H1 (cell line): Measurements from ENCODE around the gene MAP7. TPM values are rescaled to one million over a fixed set of nuclear protein-coding genes. Genes with fewer than 3 reads are reported as not detected.

Experiments used
- CTCF ChIA-PET: fragments of 300-600 bp; sonication (Branson Sonifier 250); formaldehyde crosslinking; loops from one replicate; lab custom pipeline; 2021; ENCODE audit not compliant: partially characterized antibody; lab: Charles Lee
- POLR2A ChIA-PET: fragments of 300-600 bp; sonication (Branson Sonifier 250); formaldehyde crosslinking; loops from one replicate; lab custom pipeline; 2021; ENCODE audit warnings: inconsistent platforms; ENCODE audit not compliant: partially characterized antibody; lab: Charles Lee
- DNase-seq, 2 experiments: peaks; one replicate each; pipeline versions ENCODE4 v3.0.0 to v3.0.0-alpha.2; 2010 to 2022; ENCODE audit warnings: low spot score in 2 of 2, low read depth in 1 of 2, mixed read lengths in 1 of 2
- FAIRE-seq: peaks from 2 replicates; lab custom pipeline; 2011; peaks lifted over from hg19 to GRCh38; lab: Jason Lieb, UNC
- H2AFZ ChIP-seq: 2 replicates; pipeline ENCODE4 v1.8.1; 2012; ENCODE audit warnings: low read length, inconsistent platforms
- H2AK5ac ChIP-seq: 2 replicates; pipeline ENCODE4 v1.6.1; 2013; ENCODE audit warnings: low read depth, low read length
- H2BK120ac ChIP-seq: replicated peaks from 2 replicates; pipeline ENCODE3; 2013; ENCODE audit warnings: low read depth, low read length, inconsistent platforms
- H2BK12ac ChIP-seq: 2 replicates; pipeline ENCODE4 v1.6.1; 2013; ENCODE audit warnings: low read depth, low read length
- H2BK15ac ChIP-seq: 2 replicates; pipeline ENCODE4 v1.6.1; 2013; ENCODE audit warnings: low read length
- H2BK20ac ChIP-seq: 2 replicates; pipeline ENCODE4 v1.6.1; 2013; ENCODE audit warnings: low read length
- H2BK5ac ChIP-seq: 2 replicates; pipeline ENCODE4 v1.6.1; 2013; ENCODE audit warnings: low read depth, low read length
- H3K14ac ChIP-seq: 2 replicates; pipeline ENCODE4 v1.6.1; 2013; ENCODE audit warnings: inconsistent platforms; ENCODE audit not compliant: insufficient read length
- H3K18ac ChIP-seq: 2 replicates; pipeline ENCODE4 v1.6.1; 2013; ENCODE audit warnings: low read length; ENCODE audit errors: extremely low read depth
- H3K23ac ChIP-seq: 2 replicates; pipeline ENCODE4 v1.6.1; 2013; ENCODE audit warnings: inconsistent platforms; ENCODE audit not compliant: insufficient read length
- H3K23me2 ChIP-seq: 2 replicates; pipeline ENCODE4 v1.6.1; 2013; ENCODE audit warnings: low read depth, low read length
- H3K27ac ChIP-seq: 2 replicates; pipeline ENCODE4 v1.6.1; 2011; ENCODE audit warnings: low read depth, low read length, inconsistent platforms
- H3K27me3 ChIP-seq, 4 experiments: replicated peaks in 1 of 4; 1 replicate in 1 of 4; 2 replicates in 3 of 4; pipeline versions ENCODE4 v1.6.1 to v1.8.1; 2011 to 2013; ENCODE audit warnings: low read length in 3 of 4, mild to moderate bottlenecking in 3 of 4, inconsistent platforms in 2 of 4, mixed read lengths in 2 of 4, moderate library complexity in 1 of 4; ENCODE audit not compliant: control insufficient read depth in 3 of 4, insufficient read depth in 3 of 4; ENCODE audit errors: extremely low read depth in 1 of 4
- H3K36me3 ChIP-seq, 4 experiments: 2 replicates each; pipeline versions ENCODE4 v1.6.1 to v1.8.1; 2011 to 2013; ENCODE audit warnings: mild to moderate bottlenecking in 4 of 4, low read length in 3 of 4, moderate library complexity in 2 of 4, control low read depth in 1 of 4, inconsistent platforms in 1 of 4; ENCODE audit not compliant: insufficient read depth in 4 of 4, control insufficient read depth in 2 of 4
- H3K4ac ChIP-seq: replicated peaks from 2 replicates; pipeline ENCODE3; 2013; ENCODE audit warnings: low read length, low read depth, mixed read lengths, inconsistent platforms; ENCODE audit not compliant: insufficient read length
- H3K4me1 ChIP-seq, 4 experiments: replicated peaks in 1 of 4; 1 replicate in 1 of 4; 2 replicates in 3 of 4; pipeline versions ENCODE4 v1.6.1 to v1.8.1; 2011 to 2013; ENCODE audit warnings: low read length in 3 of 4, inconsistent platforms in 2 of 4, mixed read lengths in 1 of 4; ENCODE audit not compliant: insufficient read depth in 4 of 4, control insufficient read depth in 3 of 4
- H3K4me2 ChIP-seq, 2 experiments: 2 replicates each; pipeline versions ENCODE4 v1.6.1 to v1.8.1; 2011 to 2013; ENCODE audit warnings: low read depth in 2 of 2, low read length in 2 of 2, control low read depth in 1 of 2, inconsistent platforms in 1 of 2, mild to moderate bottlenecking in 1 of 2; ENCODE audit not compliant: insufficient read depth in 1 of 2
- H3K4me3 ChIP-seq, 4 experiments: fragments of 200-600, 300-600 bp in 1 of 4; sonication (generic), shearing (Covaris generic), sonication (Bioruptor Twin) in 1 of 4; 2 replicates each; pipeline versions ENCODE4 v1.5.1 to v1.8.1; 2011 to 2016; ENCODE audit warnings: low read length in 4 of 4, low read depth in 3 of 4, control low read depth in 2 of 4, inconsistent platforms in 2 of 4, mild to moderate bottlenecking in 2 of 4, mixed read lengths in 1 of 4, moderate library complexity in 1 of 4; ENCODE audit not compliant: insufficient read depth in 2 of 4; ENCODE audit errors: extremely low read depth in 1 of 4
- H3K56ac ChIP-seq: replicated peaks from 2 replicates; pipeline ENCODE3; 2013; ENCODE audit warnings: low read depth, mild to moderate bottlenecking, mixed read lengths, low read length, inconsistent platforms; ENCODE audit not compliant: insufficient read length
- H3K79me1 ChIP-seq: 2 replicates; pipeline ENCODE4 v1.6.1; 2013; ENCODE audit warnings: low read depth, low read length, control low read depth
- H3K79me2 ChIP-seq, 2 experiments: 2 replicates each; pipeline versions ENCODE4 v1.6.1 to v1.8.1; 2012 to 2013; ENCODE audit warnings: low read length in 2 of 2, mild to moderate bottlenecking in 2 of 2, inconsistent platforms in 1 of 2; ENCODE audit not compliant: insufficient read depth in 2 of 2, control insufficient read depth in 1 of 2
- H3K9ac ChIP-seq, 4 experiments: replicated peaks in 1 of 4; 1 replicate in 1 of 4; 2 replicates in 3 of 4; pipeline versions ENCODE4 v1.6.1 to v1.8.1; 2011 to 2013; ENCODE audit warnings: low read depth in 3 of 4, low read length in 3 of 4, control low read depth in 2 of 4, mild to moderate bottlenecking in 2 of 4, moderate library complexity in 2 of 4, inconsistent platforms in 1 of 4; ENCODE audit errors: extremely low read depth in 1 of 4
- H3K9me3 ChIP-seq, 2 experiments: 2 replicates each; pipeline versions ENCODE4 v1.6.1 to v1.8.1; 2012 to 2013; ENCODE audit warnings: mild to moderate bottlenecking in 2 of 2, moderate library complexity in 2 of 2, control low read depth in 1 of 2, inconsistent platforms in 1 of 2, low read depth in 1 of 2, low read length in 1 of 2, mixed read lengths in 1 of 2; ENCODE audit not compliant: insufficient read depth in 2 of 2
- H4K20me1 ChIP-seq, 2 experiments: replicated peaks in 1 of 2; 2 replicates each; pipeline versions ENCODE3 to v1.8.1; 2011 to 2013; ENCODE audit warnings: inconsistent platforms in 2 of 2, low read length in 2 of 2, mild to moderate bottlenecking in 1 of 2; ENCODE audit not compliant: insufficient read depth in 2 of 2, control insufficient read depth in 1 of 2
- H4K5ac ChIP-seq: 2 replicates; pipeline ENCODE4 v1.6.1; 2013; ENCODE audit warnings: low read length, low read depth, mixed read lengths, inconsistent platforms; ENCODE audit not compliant: insufficient read length
- H4K8ac ChIP-seq: 2 replicates; pipeline ENCODE4 v1.8.0; 2013; ENCODE audit warnings: mild to moderate bottlenecking, moderate library complexity, low read length, inconsistent platforms; ENCODE audit not compliant: insufficient read depth; ENCODE audit errors: extremely low read depth
- H4K91ac ChIP-seq: replicated peaks from 2 replicates; pipeline ENCODE3; 2013; ENCODE audit warnings: low read length, mixed read lengths, inconsistent platforms; ENCODE audit not compliant: insufficient read length
- ATF2 ChIP-seq: IDR thresholded peaks from 2 replicates; pipeline ENCODE4 v1.6.1; 2012; ENCODE audit warnings: low read length, inconsistent platforms
- CTBP2 ChIP-seq: IDR thresholded peaks from 2 replicates; pipeline ENCODE4 v1.7.0; 2011; ENCODE audit warnings: borderline replicate concordance, mild to moderate bottlenecking, moderate library complexity, mixed read lengths, low read length; ENCODE audit not compliant: insufficient read depth, insufficient read length
- EP300 ChIP-seq, 2 experiments: IDR thresholded peaks; 1 replicate in 1 of 2; 2 replicates in 1 of 2; pipeline ENCODE4 v1.6.1; 2011 to 2012; ENCODE audit warnings: low read depth in 2 of 2, low read length in 2 of 2, mild to moderate bottlenecking in 2 of 2, borderline replicate concordance in 1 of 2, inconsistent platforms in 1 of 2, moderate library complexity in 1 of 2
- MAFK ChIP-seq: IDR thresholded peaks from 2 replicates; pipeline ENCODE4 v1.6.1; 2012; ENCODE audit warnings: low read depth, mild to moderate bottlenecking, improper control_type of control experiment, low read length
- SAP30 ChIP-seq: fragments of 300-600 bp; sonication (generic); IDR thresholded peaks from 2 replicates; pipeline ENCODE4 v1.7.1; 2012; ENCODE audit warnings: low read length, moderate library complexity, mild to moderate bottlenecking, inconsistent platforms; ENCODE audit not compliant: insufficient read depth, insufficient replicate concordance
- WGBS, 2 experiments: shearing (Covaris generic) in 1 of 2; methylation state at CpG; one replicate each; pipeline versions ENCODE4 v1.1.6 to v1.1.7; 2013 to 2015; ENCODE audit warnings: low lambda C conversion rate in 2 of 2, mixed read lengths in 2 of 2, inconsistent platforms in 1 of 2, low coverage in 1 of 2, missing lambda C conversion rate in 1 of 2; ENCODE audit not compliant: insufficient replicate concordance in 2 of 2, insufficient coverage in 1 of 2, insufficient read length in 1 of 2; ENCODE audit errors: extremely low coverage in 1 of 2, missing lambda C conversion rate in 1 of 2; 5-methylcytosine and 5-hydroxymethylcytosine counted together
- polyA plus RNA-seq, 7 experiments: library from polyadenylated mRNA; depleted of rRNA in 3 of 7; stranded (reverse) in 5 of 7; unstranded in 2 of 7; fragments of >200 nt in 5 of 7; fragments of 200-250 nt in 2 of 7; gene quantifications; 1 replicate in 5 of 7; 2 replicates in 1 of 7; 4 replicates in 1 of 7; pipeline versions ENCODE4 v1.2.1 to v1.2.3, GENCODE V29; 2011 to 2013; ENCODE audit warnings: missing spikeins in 2 of 7, mixed read lengths in 2 of 7
- total RNA-seq: library from RNA; stranded (reverse); fragmentation: NEBNext Ultra II Directional; extraction: Animal tissue kit (Norgen Biotek cat#: 25700); gene quantifications from 2 replicates; pipeline ENCODE4 v1.2.1, GENCODE V29; 2021

The MAP7 gene
- total and polyA plus RNA-seq, 2 of the 8 experiments (the other 6 are each of a cell fraction or from before 2014, with no cell fraction given) = 13.5 to 66.9 TPM

- no peak overlapping the region for H3K4me2 ChIP-seq
- H2BK12ac ChIP-seq = no peak overlapping the region
- no peaks in the 10 kb centered on the region for H3K9me3 ChIP-seq
- H3K4me3 ChIP-seq = no peak overlapping the region
- no peak overlapping the region for H3K27ac ChIP-seq
- FAIRE-seq (no peak), DNase-seq (no peak)
- no peaks in the 10 kb centered on the region for H3K79me2 ChIP-seq
- no peak overlapping the region for H2AK5ac ChIP-seq
- ChIA-PET POLR2A (interaction anchor here (1.0 to 3.0 kb wide), 3 partner anchors 30 to 134 kb away, joined by 3 to 32 read pairs (median 5); partner anchors contain the start of genes BCLAF1 and MTFR2), CTCF (interaction anchor here (0.6 to 3.5 kb wide), 16 partner anchors 8 to 200 kb away, joined by 3 to 30 read pairs (median 10); partner anchors contain the start of genes BCLAF1 and MTFR2)
- no peak for TF ChIP-seq EP300 (IDR thresholded peaks at IDR 0.05; ENCODE audit: borderline replicate concordance in 1 of 2, low read depth in 2 of 2, low read length in 2 of 2)
- no peak for TF ChIP-seq CTBP2
- no peak for TF ChIP-seq SAP30
- TF ChIP-seq ATF2 = no peak
- no peak for TF ChIP-seq MAFK
- H3K79me1 ChIP-seq = no peaks in the 10 kb centered on the region
- no peak overlapping the region for H2BK15ac ChIP-seq
- no peak overlapping the region for H3K14ac ChIP-seq
- H3K4ac ChIP-seq = no peak overlapping the region
- H3K27me3 ChIP-seq = no peaks in the 10 kb centered on the region
- no peak overlapping the region for H4K91ac ChIP-seq
- no peak overlapping the region for H3K18ac ChIP-seq
- no peaks in the 10 kb centered on the region for H3K36me3 ChIP-seq
- H4K8ac ChIP-seq = no peak overlapping the region
- H3K56ac ChIP-seq = no peak overlapping the region
- no peak overlapping the region for H4K5ac ChIP-seq
- no peak overlapping the region for H3K9ac ChIP-seq
- no peaks in the 10 kb centered on the region; the same call in 1 of the 2 replicates for H3K23me2 ChIP-seq
- WGBS, 2 experiments = 83% methylated on average over 4 of the region's 4 CpGs; no CpG with 5 or more reads in 1 of the 2 experiments
- H2BK120ac ChIP-seq = no peak overlapping the region
- no peak overlapping the region for H2BK5ac ChIP-seq
- no peaks in the 10 kb centered on the region for H4K20me1 ChIP-seq
- no peak overlapping the region for H2BK20ac ChIP-seq
- H3K23ac ChIP-seq = no peak overlapping the region
- no peaks in the 10 kb centered on the region for H3K4me1 ChIP-seq
- H2AFZ ChIP-seq = no peak overlapping the region
These were observed 231.5 kb downstream of the MAP7 start for GRCh38 chr6:136318676-136319075.
